GM19328 (cell line): Measurements from ENCODE around the gene SPECC1.
"Not testable (repeated sequence)": the region's sequence is repeated elsewhere in the genome, so short reads cannot be mapped to it uniquely, and the experiment has no call there.

ENCODE experiments used
- ATAC-seq: cut with Tn5 transposase; IDR thresholded peaks from one replicate; pipeline ENCODE4 v1.9.1; 2021; ENCODE audit warnings: mild to moderate bottlenecking, moderate library complexity; ENCODE audit not compliant: unreplicated experiment

SPECC1 gene

GRCh38 chr17:20158580-20158979, 149.4 kb downstream of the SPECC1 start:
- ATAC-seq = no peak

DNA sequence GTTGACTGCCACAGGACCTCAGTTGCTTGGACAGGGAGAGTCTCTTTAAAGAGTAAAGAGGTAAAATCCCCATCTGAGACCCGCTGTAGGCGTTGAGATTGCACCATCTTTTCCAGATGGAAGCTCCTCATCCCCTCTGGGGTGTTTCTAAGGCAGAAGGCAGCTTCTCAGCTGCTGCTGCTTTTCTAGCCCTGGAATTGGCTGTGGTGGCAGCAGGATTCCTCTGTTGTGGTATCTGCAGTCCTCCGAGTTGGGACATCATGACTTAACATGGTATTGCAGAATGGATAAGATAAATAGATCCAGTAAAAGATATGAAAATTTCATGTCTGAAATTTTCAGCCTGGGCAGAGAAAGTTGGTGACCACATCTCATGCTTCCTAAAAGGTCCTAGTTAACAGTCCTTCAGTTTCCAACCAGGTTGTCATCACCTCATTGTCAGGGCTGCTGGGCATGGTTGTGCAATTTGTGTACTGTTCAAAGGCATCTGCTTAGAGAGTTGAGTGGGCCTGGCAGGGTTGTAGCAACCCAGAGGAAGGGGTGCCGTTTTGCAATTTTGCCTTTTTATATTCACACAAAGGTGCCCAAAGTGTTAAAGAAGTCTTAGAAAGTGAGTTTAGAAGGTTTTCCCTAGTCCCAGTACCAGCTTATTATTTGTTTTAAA, 150.4 kb downstream of the SPECC1 start:
- no peak for ATAC-seq

DNA sequence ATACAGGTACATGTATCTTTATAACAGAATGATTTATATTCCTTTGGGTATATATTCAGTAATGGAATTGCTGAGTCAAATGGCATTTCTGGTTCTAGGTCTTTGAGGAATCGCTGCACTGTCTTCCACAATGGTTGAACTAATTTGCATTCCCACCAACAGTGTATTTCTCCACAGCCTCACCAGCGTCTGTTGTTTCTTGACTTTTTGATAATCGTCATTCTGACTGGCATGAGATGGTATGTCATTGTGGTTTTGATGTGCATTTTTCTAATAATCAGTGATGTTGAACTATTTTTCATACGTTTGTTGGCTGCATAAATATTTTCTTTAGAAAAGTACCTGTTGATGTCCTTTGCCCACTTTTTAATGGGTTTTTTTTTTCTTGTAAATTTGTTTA, 156.4 kb downstream of the SPECC1 start:
- ATAC-seq = not testable (repeated sequence)

DNA sequence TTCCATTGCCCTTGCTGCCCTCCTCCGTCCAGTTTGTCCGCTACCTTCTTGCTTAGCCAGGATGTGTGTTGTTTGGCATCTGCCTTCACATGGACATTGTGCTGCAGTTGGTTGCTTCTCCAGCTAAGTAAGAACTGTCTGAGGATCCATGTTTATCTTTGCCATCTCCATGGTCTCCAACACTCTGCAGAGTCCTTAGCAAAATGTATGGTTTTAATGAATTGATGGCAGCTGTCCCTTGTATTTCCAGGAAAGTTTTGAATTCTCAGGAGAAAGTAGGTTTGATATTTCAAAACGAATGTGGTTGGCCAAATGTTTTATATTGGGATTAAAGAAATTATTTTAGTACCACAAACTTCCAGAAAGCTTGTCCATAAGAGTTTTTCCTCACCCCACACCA, 160.9 kb downstream of the SPECC1 start:
- no peak for ATAC-seq

- no peak for ATAC-seq
These were observed 162.7 kb downstream of the SPECC1 start for GRCh38 chr17:20171741-20172365.

GRCh38 chr17:20172376-20172775, 163.2 kb downstream of the SPECC1 start:
- ATAC-seq = no peak

- ATAC-seq = no peak
These were observed 163.9 kb downstream of the SPECC1 start for GRCh38 chr17:20173091-20173490.

GRCh38 chr17:20174588-20175265, 165.6 kb downstream of the SPECC1 start:
- ATAC-seq = no peak

DNA sequence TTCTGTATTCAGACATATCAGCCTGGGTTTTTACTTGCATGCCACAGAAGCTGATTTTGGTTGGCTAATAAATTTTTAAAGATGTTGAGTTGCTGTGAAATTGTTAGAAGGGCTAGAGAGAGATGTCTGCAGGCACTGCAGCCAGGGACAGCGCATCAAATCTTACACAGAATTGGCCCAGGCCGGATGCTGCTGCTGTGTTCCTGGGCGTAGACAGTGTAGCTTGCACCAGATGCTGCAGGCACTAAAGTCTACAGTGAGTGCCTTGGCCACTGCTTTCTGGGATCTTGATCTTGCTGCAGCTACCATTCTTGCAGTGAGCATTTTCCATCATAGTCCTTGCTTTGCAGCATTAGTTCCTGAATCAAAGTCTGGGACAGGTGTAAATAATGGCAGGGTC, 169.9 kb downstream of the SPECC1 start:
- no peak for ATAC-seq

DNA sequence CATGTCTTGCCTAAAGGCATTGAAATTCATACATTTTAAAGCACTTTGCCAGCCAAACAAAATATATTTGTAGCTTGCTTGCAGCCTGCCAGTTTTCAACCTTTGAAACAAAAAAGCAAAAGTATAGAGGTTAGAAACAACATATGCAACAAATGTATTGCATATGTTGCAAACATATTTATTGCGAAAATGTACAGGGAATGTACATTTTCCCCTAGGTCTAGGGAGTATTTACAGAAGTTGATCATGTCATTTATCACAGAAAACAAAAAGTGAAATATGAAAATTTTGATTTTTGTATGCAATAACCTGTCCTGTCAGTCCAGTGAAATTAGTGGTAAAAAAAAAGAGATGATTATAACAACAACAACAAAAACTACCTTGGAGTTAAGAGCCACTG, 171.5 kb downstream of the SPECC1 start:
- ATAC-seq = no peak

DNA sequence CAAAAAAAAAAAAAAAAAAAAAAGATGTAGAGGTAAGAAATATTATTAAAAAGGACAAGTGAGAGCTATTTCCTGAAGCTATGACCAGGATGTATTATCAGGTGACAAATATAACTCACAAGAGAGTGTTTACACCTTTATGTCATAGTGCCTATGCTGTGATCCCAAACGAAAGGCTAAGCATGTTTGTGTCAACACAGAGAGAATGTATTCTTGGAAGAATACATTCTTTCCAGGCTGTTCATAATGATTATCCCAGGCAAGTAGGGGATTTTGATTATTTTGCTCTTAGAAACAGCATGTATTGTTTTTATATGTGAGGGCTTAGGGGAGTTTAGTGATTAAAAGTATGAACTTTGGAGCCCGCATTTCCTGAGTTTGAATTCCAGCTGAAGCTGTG, 175.0 kb downstream of the SPECC1 start:
- ATAC-seq = no peak

GRCh38 chr17:20184977-20185619, 175.9 kb downstream of the SPECC1 start:
- ATAC-seq = no peak

- no peak for ATAC-seq
These were observed 177.9 kb downstream of the SPECC1 start for GRCh38 chr17:20187049-20187448.

DNA sequence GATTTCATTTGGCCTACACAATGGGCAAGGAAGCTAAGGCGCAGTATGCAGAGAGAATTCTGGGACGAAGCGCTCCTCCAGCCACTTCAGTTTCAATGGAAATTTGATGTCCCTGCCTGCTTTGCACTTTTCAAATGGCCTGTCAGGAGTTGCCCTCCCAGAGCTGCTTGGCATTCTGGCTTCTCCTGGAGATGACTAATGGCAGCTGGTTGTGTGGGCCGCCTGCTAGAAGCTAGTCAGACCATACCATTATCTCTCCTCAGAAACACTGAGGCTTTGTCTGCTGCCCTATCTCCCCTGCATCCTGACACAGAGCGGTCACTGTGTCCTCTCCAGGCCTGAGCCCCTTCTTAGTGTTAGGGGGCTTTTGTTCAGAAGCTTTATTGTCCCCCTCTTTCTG, 180.1 kb downstream of the SPECC1 start:
- ATAC-seq = no peak

GRCh38 chr17:20189979-20190378, 180.8 kb downstream of the SPECC1 start:
- ATAC-seq = no peak

DNA sequence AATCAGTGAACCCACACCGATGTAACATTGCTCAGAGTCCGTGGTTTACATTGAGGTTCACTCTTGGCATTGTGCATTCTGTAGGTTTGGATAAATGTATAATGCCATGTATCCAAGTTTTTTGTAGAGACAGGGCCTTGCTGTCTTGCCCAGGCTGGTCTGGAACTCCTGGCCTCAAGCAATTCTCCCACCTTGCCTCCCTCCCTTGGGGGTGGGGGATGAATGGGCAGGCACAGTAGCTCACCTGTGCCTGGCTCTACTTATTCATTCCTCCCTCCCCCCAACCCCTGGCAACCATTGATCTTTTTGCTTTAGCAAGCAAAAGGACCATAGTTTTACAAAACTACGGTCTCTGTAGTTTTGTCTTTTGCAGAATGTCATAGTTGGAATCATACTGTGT, 181.4 kb downstream of the SPECC1 start:
- ATAC-seq = no peak

GRCh38 chr17:20191056-20191455, 181.9 kb downstream of the SPECC1 start:
- ATAC-seq = no peak

GRCh38 chr17:20196286-20196685, 187.1 kb downstream of the SPECC1 start:
- ATAC-seq = not testable (repeated sequence)

DNA sequence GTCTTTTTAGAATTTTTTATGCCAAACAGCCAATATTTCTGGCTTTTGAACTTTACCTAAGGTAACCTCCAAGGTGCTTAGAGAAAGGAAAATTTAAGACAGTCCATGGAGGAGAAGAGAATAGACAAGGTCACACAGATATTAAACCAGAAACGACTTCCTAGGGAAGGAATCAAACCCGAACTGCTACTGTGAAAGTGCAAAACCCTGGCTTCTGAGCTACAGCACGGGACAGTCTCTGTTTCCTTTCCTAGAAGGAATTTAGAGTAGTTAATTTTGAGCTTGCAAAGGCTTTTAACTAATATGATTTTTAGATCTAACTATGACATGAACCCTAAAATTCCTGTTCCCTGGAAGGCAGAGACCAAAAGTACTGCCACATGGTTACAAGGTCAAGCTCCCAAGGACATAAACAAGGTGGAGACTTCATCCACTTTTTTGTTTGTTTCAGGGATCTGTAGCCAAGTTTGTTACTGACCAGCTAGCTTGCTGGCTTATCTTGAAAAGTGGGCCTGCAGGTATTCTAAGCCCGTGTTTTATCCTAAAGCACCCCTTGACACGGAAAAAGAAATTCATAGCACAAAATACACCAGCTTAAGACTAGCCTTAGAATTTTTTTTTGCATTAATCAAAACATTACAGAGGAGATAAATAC, 188.2 kb downstream of the SPECC1 start:
- no peak for ATAC-seq

- ATAC-seq = no peak
These were observed 191.0 kb downstream of the SPECC1 start for GRCh38 chr17:20200016-20200795.
